HepG2 (cell line): ENCODE measurements around the gene KLC4. TPM values are rescaled to one million over a fixed set of nuclear protein-coding genes. Genes with fewer than 3 reads are reported as not detected.
A peak's percentile ranks its signal among the peaks of the same experiment; 100 is the strongest.

ENCODE experiments used
- CENPX ChIP-seq: sonication (generic); formaldehyde crosslinking; IDR thresholded peaks from 2 replicates; pipeline ENCODE4 v1.9.0; 2021; ENCODE audit warnings: mild to moderate bottlenecking, missing genetic modification reagents, moderate library complexity
- DPF2 ChIP-seq: sonication (generic); formaldehyde crosslinking; IDR thresholded peaks from 2 replicates; pipeline ENCODE4 v1.4.0; 2020; ENCODE audit warnings: mild to moderate bottlenecking, low read depth, missing genetic modification reagents, borderline replicate concordance
- NRL ChIP-seq: sonication (generic); formaldehyde crosslinking; IDR thresholded peaks from 2 replicates; pipeline ENCODE4 v1.5.0; 2020; ENCODE audit warnings: missing genetic modification reagents, mild to moderate bottlenecking, moderate library complexity, borderline replicate concordance
- PPARG ChIP-seq: conservative IDR thresholded peaks from 2 replicates; pipeline ENCODE4 v1.6.1; 2016; ENCODE audit warnings: missing biosample characterization, missing genetic modification reagents
- RBM22 ChIP-seq: fragments of 200-400 bp; formaldehyde crosslinking; optimal IDR thresholded peaks from 2 replicates; pipeline ENCODE3; 2017; ENCODE audit warnings: mild to moderate bottlenecking, low read length, moderate library complexity
- polyA plus RNA-seq, 8 experiments: library from polyadenylated mRNA; depleted of rRNA in 3 of 8; stranded (reverse) in 7 of 8; unstranded in 1 of 8; fragments of >200 nt; fragmentation: Illumina TruSeq in 4 of 8; extraction: Trizol in 4 of 8; gene quantifications; 2 replicates each; pipeline versions ENCODE4 v1.2.1 to v1.2.3, GENCODE V29; 2011 to 2016; ENCODE audit warnings: low read depth in 4 of 8, missing spikeins in 1 of 8, mixed read lengths in 1 of 8; ENCODE audit not compliant: insufficient read depth in 1 of 8
- total RNA-seq, 5 experiments: library from RNA; depleted of rRNA; stranded (reverse); fragments of >200 nt; fragmentation: Illumina TruSeq; extraction: Trizol; gene quantifications; 2 replicates each; pipeline ENCODE4 v1.2.3, GENCODE V29; 2016; ENCODE audit warnings: low read depth in 1 of 5
- TF ChIP-seq, protein P1 (sequence below): sonication (generic); formaldehyde crosslinking; IDR thresholded peaks from 2 replicates; pipeline ENCODE4 v1.4.0; 2020; ENCODE audit warnings: low read depth, mild to moderate bottlenecking, missing genetic modification reagents
- TF ChIP-seq, protein P2 (sequence below): sonication (generic); formaldehyde crosslinking; IDR thresholded peaks from 2 replicates; pipeline ENCODE4 v1.4.0; 2020; ENCODE audit warnings: mild to moderate bottlenecking, missing genetic modification reagents
- TF ChIP-seq, protein P3 (sequence below): sonication (generic); formaldehyde crosslinking; IDR thresholded peaks from 2 replicates; pipeline ENCODE4 v1.4.0; 2020; ENCODE audit warnings: mild to moderate bottlenecking, missing genetic modification reagents
- TF ChIP-seq, protein P4 (sequence below): sonication (generic); formaldehyde crosslinking; IDR thresholded peaks from 2 replicates; pipeline ENCODE4 v1.5.1; 2020; ENCODE audit warnings: mild to moderate bottlenecking, missing genetic modification reagents, moderate library complexity

The KLC4 gene
- total and polyA plus RNA-seq, 2 of the 13 experiments (the other 11 are each of a cell fraction or from before 2014, with no cell fraction given), result 45.4 to 70.4 TPM

DNA sequence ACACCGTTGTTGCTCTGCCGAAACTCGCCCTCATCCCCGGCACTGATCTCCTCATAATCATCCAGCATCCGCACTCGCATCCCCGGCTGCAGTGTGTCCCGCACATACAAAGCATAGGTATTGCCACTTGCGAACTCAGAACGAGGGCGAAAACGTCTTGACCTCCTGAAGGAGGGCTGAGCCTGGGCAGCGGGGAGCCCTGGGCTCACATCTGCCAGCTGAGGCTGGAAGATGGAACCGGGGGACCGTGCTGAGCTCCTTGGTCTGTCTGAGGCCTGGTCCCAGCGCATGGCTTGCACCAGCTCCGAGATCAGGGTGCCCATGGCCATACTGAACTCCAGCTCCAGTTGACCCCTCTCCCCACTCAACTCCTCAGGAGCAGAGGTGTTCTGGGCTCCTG is 8.4 kb upstream of the KLC4 start (continued):
- TF ChIP-seq, protein P1, sequence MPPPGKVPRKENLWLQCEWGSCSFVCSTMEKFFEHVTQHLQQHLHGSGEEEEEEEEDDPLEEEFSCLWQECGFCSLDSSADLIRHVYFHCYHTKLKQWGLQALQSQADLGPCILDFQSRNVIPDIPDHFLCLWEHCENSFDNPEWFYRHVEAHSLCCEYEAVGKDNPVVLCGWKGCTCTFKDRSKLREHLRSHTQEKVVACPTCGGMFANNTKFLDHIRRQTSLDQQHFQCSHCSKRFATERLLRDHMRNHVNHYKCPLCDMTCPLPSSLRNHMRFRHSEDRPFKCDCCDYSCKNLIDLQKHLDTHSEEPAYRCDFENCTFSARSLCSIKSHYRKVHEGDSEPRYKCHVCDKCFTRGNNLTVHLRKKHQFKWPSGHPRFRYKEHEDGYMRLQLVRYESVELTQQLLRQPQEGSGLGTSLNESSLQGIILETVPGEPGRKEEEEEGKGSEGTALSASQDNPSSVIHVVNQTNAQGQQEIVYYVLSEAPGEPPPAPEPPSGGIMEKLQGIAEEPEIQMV (CRISPR knock-in tag), result no peak
- TF ChIP-seq, protein P2, sequence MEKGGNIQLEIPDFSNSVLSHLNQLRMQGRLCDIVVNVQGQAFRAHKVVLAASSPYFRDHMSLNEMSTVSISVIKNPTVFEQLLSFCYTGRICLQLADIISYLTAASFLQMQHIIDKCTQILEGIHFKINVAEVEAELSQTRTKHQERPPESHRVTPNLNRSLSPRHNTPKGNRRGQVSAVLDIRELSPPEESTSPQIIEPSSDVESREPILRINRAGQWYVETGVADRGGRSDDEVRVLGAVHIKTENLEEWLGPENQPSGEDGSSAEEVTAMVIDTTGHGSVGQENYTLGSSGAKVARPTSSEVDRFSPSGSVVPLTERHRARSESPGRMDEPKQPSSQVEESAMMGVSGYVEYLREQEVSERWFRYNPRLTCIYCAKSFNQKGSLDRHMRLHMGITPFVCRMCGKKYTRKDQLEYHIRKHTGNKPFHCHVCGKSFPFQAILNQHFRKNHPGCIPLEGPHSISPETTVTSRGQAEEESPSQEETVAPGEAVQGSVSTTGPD, result no peak
- TF ChIP-seq CENPX, result no peak
- TF ChIP-seq, protein P3, sequence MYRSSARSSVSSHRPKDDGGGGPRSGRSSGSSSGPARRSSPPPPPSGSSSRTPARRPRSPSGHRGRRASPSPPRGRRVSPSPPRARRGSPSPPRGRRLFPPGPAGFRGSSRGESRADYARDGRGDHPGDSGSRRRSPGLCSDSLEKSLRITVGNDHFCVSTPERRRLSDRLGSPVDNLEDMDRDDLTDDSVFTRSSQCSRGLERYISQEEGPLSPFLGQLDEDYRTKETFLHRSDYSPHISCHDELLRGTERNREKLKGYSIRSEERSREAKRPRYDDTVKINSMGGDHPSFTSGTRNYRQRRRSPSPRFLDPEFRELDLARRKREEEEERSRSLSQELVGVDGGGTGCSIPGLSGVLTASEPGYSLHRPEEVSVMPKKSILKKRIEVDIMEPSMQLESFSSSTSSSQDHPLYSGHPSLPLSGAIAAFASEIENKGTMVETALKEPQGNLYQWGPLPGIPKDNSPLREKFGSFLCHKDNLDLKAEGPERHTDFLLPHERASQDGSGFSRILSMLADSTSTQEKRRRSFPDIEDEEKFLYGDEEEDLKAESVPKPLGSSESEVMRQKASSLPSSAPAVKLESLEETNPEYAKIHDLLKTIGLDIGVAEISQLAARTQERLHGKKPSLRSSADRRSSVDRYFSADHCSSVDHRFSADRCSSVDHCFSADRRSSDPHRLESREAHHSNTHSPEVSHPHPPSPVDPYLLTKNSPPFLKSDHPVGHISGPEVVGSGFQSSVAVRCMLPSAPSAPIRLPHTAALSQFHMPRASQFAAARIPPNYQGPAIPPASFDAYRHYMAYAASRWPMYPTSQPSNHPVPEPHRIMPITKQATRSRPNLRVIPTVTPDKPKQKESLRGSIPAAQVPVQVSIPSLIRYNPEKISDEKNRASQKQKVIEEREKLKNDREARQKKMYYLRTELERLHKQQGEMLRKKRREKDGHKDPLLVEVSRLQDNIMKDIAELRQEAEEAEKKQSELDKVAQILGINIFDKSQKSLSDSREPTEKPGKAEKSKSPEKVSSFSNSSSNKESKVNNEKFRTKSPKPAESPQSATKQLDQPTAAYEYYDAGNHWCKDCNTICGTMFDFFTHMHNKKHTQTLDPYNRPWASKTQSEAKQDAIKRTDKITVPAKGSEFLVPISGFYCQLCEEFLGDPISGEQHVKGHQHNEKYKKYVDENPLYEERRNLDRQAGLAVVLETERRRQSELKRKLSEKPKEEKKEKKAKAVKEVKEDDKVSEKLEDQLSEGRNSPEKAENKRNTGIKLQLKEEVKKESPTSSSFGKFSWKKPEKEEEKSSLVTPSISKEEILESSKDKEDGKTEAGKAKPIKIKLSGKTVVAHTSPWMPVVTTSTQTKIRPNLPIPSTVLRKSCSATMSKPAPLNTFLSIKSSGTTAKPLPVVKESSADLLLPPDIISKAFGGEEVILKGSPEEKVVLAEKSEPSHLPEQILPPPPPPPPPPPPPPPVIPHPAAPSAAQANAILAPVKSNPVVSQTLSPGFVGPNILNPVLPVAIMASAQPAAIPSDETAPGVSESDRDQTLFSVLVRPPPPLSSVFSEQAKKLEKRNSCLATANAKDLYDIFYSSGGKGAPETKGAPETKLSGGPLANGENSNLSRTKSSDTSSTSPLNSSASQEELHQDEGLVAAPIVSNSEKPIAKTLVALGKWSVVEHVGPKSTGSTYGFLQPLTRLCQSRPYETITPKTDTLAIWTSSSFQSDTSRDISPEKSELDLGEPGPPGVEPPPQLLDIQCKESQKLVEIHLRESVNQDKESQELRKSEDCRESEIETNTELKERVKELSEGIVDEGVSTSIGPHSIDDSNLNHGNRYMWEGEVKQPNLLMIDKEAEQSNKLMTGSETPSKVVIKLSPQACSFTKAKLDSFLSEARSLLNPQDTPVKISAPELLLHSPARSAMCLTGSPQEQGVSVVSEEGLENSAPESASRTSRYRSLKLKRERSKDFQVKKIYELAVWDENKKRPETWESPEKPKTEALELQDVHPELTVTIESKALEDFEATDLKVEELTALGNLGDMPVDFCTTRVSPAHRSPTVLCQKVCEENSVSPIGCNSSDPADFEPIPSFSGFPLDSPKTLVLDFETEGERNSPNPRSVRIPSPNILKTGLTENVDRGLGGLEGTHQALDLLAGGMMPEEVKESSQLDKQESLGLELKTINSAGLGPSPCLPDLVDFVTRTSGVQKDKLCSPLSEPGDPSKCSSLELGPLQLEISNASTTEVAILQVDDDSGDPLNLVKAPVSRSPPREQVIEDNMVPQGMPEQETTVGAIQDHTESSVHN, result no peak
- no peak for TF ChIP-seq DPF2 (CRISPR knock-in tag)
- peak; percentile 31 for TF ChIP-seq RBM22
- TF ChIP-seq PPARG (CRISPR knock-in tag), result no peak
- TF ChIP-seq, protein P4, sequence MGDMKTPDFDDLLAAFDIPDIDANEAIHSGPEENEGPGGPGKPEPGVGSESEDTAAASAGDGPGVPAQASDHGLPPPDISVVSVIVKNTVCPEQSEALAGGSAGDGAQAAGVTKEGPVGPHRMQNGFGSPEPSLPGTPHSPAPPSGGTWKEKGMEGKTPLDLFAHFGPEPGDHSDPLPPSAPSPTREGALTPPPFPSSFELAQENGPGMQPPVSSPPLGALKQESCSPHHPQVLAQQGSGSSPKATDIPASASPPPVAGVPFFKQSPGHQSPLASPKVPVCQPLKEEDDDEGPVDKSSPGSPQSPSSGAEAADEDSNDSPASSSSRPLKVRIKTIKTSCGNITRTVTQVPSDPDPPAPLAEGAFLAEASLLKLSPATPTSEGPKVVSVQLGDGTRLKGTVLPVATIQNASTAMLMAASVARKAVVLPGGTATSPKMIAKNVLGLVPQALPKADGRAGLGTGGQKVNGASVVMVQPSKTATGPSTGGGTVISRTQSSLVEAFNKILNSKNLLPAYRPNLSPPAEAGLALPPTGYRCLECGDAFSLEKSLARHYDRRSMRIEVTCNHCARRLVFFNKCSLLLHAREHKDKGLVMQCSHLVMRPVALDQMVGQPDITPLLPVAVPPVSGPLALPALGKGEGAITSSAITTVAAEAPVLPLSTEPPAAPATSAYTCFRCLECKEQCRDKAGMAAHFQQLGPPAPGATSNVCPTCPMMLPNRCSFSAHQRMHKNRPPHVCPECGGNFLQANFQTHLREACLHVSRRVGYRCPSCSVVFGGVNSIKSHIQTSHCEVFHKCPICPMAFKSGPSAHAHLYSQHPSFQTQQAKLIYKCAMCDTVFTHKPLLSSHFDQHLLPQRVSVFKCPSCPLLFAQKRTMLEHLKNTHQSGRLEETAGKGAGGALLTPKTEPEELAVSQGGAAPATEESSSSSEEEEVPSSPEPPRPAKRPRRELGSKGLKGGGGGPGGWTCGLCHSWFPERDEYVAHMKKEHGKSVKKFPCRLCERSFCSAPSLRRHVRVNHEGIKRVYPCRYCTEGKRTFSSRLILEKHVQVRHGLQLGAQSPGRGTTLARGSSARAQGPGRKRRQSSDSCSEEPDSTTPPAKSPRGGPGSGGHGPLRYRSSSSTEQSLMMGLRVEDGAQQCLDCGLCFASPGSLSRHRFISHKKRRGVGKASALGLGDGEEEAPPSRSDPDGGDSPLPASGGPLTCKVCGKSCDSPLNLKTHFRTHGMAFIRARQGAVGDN (CRISPR knock-in tag), result peak; percentile 43; the same call in 1 of the 2 replicates
- 0 out of 2 replicates have a peak, but pooled peaks have one; percentile 27 for TF ChIP-seq NRL (CRISPR knock-in tag)
